Measurements from ENCODE around the gene TARDBP. TPM values are rescaled to one million over a fixed set of nuclear protein-coding genes. Genes with fewer than 3 reads are reported as not detected.

The TARDBP gene
- total RNA-seq, 1 experiment from 2014 or later, result 155 TPM

DNA sequence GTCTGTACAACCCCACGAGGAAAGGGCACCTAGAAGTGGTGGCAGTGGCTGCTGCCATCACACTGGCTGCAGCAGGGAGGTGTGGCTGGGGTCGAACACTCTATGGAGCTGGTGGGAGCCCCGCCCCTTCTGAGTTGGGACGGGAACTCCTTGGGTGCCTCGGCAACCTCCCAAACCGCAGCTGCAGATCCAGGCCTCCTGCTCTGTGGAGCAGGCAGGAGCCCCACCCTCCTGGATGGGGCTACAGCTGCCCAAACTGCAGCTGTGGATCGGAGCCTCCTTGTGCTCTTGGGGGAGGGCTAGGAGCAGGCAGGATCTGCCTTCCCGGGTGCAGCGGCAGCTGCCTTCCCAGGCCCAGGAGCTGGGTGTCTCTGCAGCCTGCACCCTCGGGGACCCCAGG is 38.9 kb upstream of the TARDBP start:
- Histone ChIP-seq H4K20me1 (ENCODE audit: insufficient read depth) (no peaks in the 10 kb centered on the region), H3K36me3 (ENCODE audit: control insufficient read depth in 1 of 2, insufficient read depth in 2 of 2, low read length in 2 of 2) (no peaks in the 10 kb centered on the region), H3K4me3 (replicated peaks in 1 of 2; ENCODE audit: low read depth in 1 of 2, low read length in 2 of 2) (no peak overlapping the region), H3K9me3 (ENCODE audit: control insufficient read depth in 1 of 2, insufficient read depth in 1 of 2, low read depth in 1 of 2, low read length in 2 of 2) (no peaks in the 10 kb centered on the region), H3K4me2 (ENCODE audit: low read length) (no peak overlapping the region), H3K9ac (ENCODE audit: low read length) (no peak overlapping the region), H3K27ac (ENCODE audit: low read depth, low read length) (no peak overlapping the region), H2AFZ (ENCODE audit: low read depth, low read length, poor library complexity, severe bottlenecking) (no peak overlapping the region), H3K4me1 (ENCODE audit: control insufficient read depth in 1 of 2, insufficient read depth in 2 of 2, low read length in 2 of 2) (peaks cover 2 to 12% of the 10 kb centered on the region in 2 experiments; a peak in 2 of 4 replicates), H3K9me2 (ENCODE audit: insufficient read depth) (no peaks in the 10 kb centered on the region), H3K27me3 (ENCODE audit: insufficient read depth, low read length) (no peaks in the 10 kb centered on the region), H3K79me2 (ENCODE audit: insufficient read depth, low read length) (no peaks in the 10 kb centered on the region)
- ATAC-seq (peak; percentile 50), DNase-seq (ENCODE audit: low read depth, low spot score) (no peak)
- RAD21 ChIA-PET (ENCODE audit: low non-redundant PET in 1 of 2, low total read pairs in 2 of 2, uncharacterized antibody in 2 of 2, unreplicated experiment in 2 of 2), result no interaction called here
- BruUV-seq (replicated peaks), result no TSS peak
- POLR2A ChIA-PET, result no interaction called here
- TF ChIP-seq ELF1 (IDR thresholded peaks at IDR 0.05; ENCODE audit: borderline replicate concordance, low read depth) (no peak), SRF (IDR thresholded peaks at IDR 0.05; ENCODE audit: low read depth) (no peak), POLR2AphosphoS5 (IDR thresholded peaks at IDR 0.05; ENCODE audit: low read depth, low read length) (no peak), FOSL1 (IDR thresholded peaks at IDR 0.05; ENCODE audit: low read depth) (no peak), CEBPB (IDR thresholded peaks at IDR 0.05; ENCODE audit: low read depth) (no peak), SP1 (IDR thresholded peaks at IDR 0.05; ENCODE audit: low read depth) (no peak), EZH2phosphoT487 (IDR thresholded peaks at IDR 0.05; ENCODE audit: borderline replicate concordance) (no peak), ATF3 (IDR thresholded peaks at IDR 0.05) (no peak), TCF7L2 (IDR thresholded peaks at IDR 0.05; ENCODE audit: borderline replicate concordance, extremely low read depth, insufficient read depth, insufficient read length) (no peak), SIN3A (IDR thresholded peaks at IDR 0.05; ENCODE audit: low read depth) (no peak), JUND (IDR thresholded peaks at IDR 0.05) (no peak), CBX3 (IDR thresholded peaks at IDR 0.05; ENCODE audit: low read depth) (no peak), ZBTB33 (IDR thresholded peaks at IDR 0.05; ENCODE audit: extremely low read depth, insufficient replicate concordance, low read length) (no peak), CTCF (IDR thresholded peaks at IDR 0.05 in 2 of 3, conservative IDR thresholded peaks at IDR 0.05 in 1 of 3; ENCODE audit: borderline replicate concordance in 1 of 3, insufficient read depth in 1 of 3, low read depth in 2 of 3, low read length in 2 of 3) (no peak), ZNF274 (IDR thresholded peaks at IDR 0.05; ENCODE audit: low read depth, low read length) (no peak), EZH2 (IDR thresholded peaks at IDR 0.05) (no peak), ZFX (IDR thresholded peaks at IDR 0.05) (no peak)
- TF ChIP-seq, protein P1, sequence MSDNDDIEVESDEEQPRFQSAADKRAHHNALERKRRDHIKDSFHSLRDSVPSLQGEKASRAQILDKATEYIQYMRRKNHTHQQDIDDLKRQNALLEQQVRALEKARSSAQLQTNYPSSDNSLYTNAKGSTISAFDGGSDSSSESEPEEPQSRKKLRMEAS (IDR thresholded peaks at IDR 0.05), result no peak
- TF ChIP-seq, protein P2, sequence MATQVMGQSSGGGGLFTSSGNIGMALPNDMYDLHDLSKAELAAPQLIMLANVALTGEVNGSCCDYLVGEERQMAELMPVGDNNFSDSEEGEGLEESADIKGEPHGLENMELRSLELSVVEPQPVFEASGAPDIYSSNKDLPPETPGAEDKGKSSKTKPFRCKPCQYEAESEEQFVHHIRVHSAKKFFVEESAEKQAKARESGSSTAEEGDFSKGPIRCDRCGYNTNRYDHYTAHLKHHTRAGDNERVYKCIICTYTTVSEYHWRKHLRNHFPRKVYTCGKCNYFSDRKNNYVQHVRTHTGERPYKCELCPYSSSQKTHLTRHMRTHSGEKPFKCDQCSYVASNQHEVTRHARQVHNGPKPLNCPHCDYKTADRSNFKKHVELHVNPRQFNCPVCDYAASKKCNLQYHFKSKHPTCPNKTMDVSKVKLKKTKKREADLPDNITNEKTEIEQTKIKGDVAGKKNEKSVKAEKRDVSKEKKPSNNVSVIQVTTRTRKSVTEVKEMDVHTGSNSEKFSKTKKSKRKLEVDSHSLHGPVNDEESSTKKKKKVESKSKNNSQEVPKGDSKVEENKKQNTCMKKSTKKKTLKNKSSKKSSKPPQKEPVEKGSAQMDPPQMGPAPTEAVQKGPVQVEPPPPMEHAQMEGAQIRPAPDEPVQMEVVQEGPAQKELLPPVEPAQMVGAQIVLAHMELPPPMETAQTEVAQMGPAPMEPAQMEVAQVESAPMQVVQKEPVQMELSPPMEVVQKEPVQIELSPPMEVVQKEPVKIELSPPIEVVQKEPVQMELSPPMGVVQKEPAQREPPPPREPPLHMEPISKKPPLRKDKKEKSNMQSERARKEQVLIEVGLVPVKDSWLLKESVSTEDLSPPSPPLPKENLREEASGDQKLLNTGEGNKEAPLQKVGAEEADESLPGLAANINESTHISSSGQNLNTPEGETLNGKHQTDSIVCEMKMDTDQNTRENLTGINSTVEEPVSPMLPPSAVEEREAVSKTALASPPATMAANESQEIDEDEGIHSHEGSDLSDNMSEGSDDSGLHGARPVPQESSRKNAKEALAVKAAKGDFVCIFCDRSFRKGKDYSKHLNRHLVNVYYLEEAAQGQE (IDR thresholded peaks at IDR 0.05; ENCODE audit: low read depth), result no peak
- CTCF ChIA-PET, result no interaction called here
- intact Hi-C loops (cut with micrococcal nuclease), result no loop called here

Measured in HCT116 (cell line).